ENCODE measurements around the gene IQCE.

Gene IQCE

GRCh38 chr7:2512713-2513112 lies 46.1 kb upstream of the IQCE start:
- TF ChIP-seq, protein P1, sequence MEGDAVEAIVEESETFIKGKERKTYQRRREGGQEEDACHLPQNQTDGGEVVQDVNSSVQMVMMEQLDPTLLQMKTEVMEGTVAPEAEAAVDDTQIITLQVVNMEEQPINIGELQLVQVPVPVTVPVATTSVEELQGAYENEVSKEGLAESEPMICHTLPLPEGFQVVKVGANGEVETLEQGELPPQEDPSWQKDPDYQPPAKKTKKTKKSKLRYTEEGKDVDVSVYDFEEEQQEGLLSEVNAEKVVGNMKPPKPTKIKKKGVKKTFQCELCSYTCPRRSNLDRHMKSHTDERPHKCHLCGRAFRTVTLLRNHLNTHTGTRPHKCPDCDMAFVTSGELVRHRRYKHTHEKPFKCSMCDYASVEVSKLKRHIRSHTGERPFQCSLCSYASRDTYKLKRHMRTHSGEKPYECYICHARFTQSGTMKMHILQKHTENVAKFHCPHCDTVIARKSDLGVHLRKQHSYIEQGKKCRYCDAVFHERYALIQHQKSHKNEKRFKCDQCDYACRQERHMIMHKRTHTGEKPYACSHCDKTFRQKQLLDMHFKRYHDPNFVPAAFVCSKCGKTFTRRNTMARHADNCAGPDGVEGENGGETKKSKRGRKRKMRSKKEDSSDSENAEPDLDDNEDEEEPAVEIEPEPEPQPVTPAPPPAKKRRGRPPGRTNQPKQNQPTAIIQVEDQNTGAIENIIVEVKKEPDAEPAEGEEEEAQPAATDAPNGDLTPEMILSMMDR (IDR thresholded peaks at IDR 0.05; ENCODE audit: low read depth, low read length, poor library complexity, severe bottlenecking), result no peak
- TF ChIP-seq EZH2phosphoT487 (IDR thresholded peaks at IDR 0.05; ENCODE audit: borderline replicate concordance, low read length), result no peak
- Histone ChIP-seq H3K36me3 (ENCODE audit: control insufficient read depth, low read length) (no peaks in the 10 kb centered on the region), H3K9me2 (replicated peaks; ENCODE audit: control insufficient read depth, low read length) (no peaks in the 10 kb centered on the region), H3K4me1 (ENCODE audit: control insufficient read depth, low read length) (peaks cover 55% of the 10 kb centered on the region), H4K20me1 (ENCODE audit: control insufficient read depth, insufficient read depth, low read depth, low read length) (no peaks in the 10 kb centered on the region), H3K4me3 (ENCODE audit: low read length) (no peak overlapping the region), H3K27me3 (ENCODE audit: control insufficient read depth, low read length) (peaks cover 12% of the 10 kb centered on the region), H3K79me2 (ENCODE audit: control insufficient read depth, low read length) (no peaks in the 10 kb centered on the region), H3K27ac (ENCODE audit: low read depth, low read length) (no peak overlapping the region), H3K4me2 (ENCODE audit: low read length) (0 out of 2 replicates have a peak overlapping the region, but pooled peaks have one; percentile 93), H3K9me3 (ENCODE audit: control insufficient read depth, insufficient read depth, low read length) (no peaks in the 10 kb centered on the region), H3F3A (ENCODE audit: control insufficient read depth, insufficient read depth) (peaks cover 8% of the 10 kb centered on the region)

DNA sequence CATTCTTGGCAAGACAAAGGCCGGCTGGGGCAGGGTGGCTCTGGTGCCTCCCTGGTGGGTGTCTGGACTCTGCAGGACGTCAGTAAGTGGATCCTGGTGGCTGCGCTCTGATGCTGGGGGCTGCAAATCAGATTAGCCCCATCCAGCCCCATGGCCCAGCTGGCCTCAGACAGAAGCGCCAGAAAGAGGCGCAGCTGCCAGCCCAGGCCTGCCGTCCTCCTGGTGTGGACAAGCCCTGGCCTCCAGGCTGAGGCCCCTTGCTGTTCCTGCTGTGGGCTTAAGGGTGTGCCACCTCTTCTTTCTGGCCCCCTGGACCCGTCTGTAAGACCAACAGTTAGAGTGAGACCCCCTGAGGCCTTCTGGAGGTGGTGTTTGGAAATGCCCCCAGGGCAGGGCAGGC lies 45.1 kb upstream of the IQCE start:
- Histone ChIP-seq H3K4me1 (ENCODE audit: control insufficient read depth, low read length) (peaks cover 53% of the 10 kb centered on the region), H3K36me3 (ENCODE audit: control insufficient read depth, low read length) (no peaks in the 10 kb centered on the region), H3K9me3 (ENCODE audit: control insufficient read depth, insufficient read depth, low read length) (no peaks in the 10 kb centered on the region), H3K4me2 (ENCODE audit: low read length) (no peak overlapping the region), H3K27me3 (ENCODE audit: control insufficient read depth, low read length) (peaks cover 17% of the 10 kb centered on the region), H3F3A (ENCODE audit: control insufficient read depth, insufficient read depth) (peaks cover 5% of the 10 kb centered on the region; the same call in 1 of the 2 replicates), H3K9me2 (replicated peaks; ENCODE audit: control insufficient read depth, low read length) (no peaks in the 10 kb centered on the region), H3K79me2 (ENCODE audit: control insufficient read depth, low read length) (no peaks in the 10 kb centered on the region), H4K20me1 (ENCODE audit: control insufficient read depth, insufficient read depth, low read depth, low read length) (no peaks in the 10 kb centered on the region), H3K4me3 (ENCODE audit: low read length) (no peak overlapping the region), H3K27ac (ENCODE audit: low read depth, low read length) (no peak overlapping the region)
- no peak for TF ChIP-seq EZH2phosphoT487 (IDR thresholded peaks at IDR 0.05; ENCODE audit: borderline replicate concordance, low read length)
- TF ChIP-seq, protein P1 (IDR thresholded peaks at IDR 0.05; ENCODE audit: low read depth, low read length, poor library complexity, severe bottlenecking), result no peak

GRCh38 chr7:2514473-2515423 lies 44.0 kb upstream of the IQCE start:
- Histone ChIP-seq H3K27me3 (ENCODE audit: control insufficient read depth, low read length) (peaks cover 21% of the 10 kb centered on the region), H3K27ac (ENCODE audit: low read depth, low read length) (no peak overlapping the region), H3F3A (ENCODE audit: control insufficient read depth, insufficient read depth) (no peaks in the 10 kb centered on the region), H3K9me3 (ENCODE audit: control insufficient read depth, insufficient read depth, low read length) (no peaks in the 10 kb centered on the region), H3K36me3 (ENCODE audit: control insufficient read depth, low read length) (no peaks in the 10 kb centered on the region), H3K4me2 (ENCODE audit: low read length) (no peak overlapping the region), H3K4me1 (ENCODE audit: control insufficient read depth, low read length) (peaks cover 48% of the 10 kb centered on the region), H3K79me2 (ENCODE audit: control insufficient read depth, low read length) (no peaks in the 10 kb centered on the region), H3K9me2 (replicated peaks; ENCODE audit: control insufficient read depth, low read length) (no peaks in the 10 kb centered on the region), H3K4me3 (ENCODE audit: low read length) (no peak overlapping the region), H4K20me1 (ENCODE audit: control insufficient read depth, insufficient read depth, low read depth, low read length) (no peaks in the 10 kb centered on the region)
- TF ChIP-seq EZH2phosphoT487 (IDR thresholded peaks at IDR 0.05; ENCODE audit: borderline replicate concordance, low read length), result no peak
- TF ChIP-seq, protein P1 (IDR thresholded peaks at IDR 0.05; ENCODE audit: low read depth, low read length, poor library complexity, severe bottlenecking), result no peak

Data from DOHH2 (cell line).